K562 (cell line): ENCODE data around the gene CRYBA4. TPM values are rescaled to one million over a fixed set of nuclear protein-coding genes. Genes with fewer than 3 reads are reported as not detected.

Experiments used
- ASH1L ChIP-seq: fragments of 450-650 bp; IDR thresholded peaks from 2 replicates; pipeline ENCODE4 v1.6.1; 2018; ENCODE audit warnings: borderline replicate concordance, mild to moderate bottlenecking, low read depth; ENCODE audit not compliant: partially characterized antibody
- CBX2 ChIP-seq: fragments of 200-600 bp; sonication (generic); IDR thresholded peaks from one replicate; pipeline ENCODE4 v1.6.1; 2012; ENCODE audit warnings: mild to moderate bottlenecking, low read length, inconsistent platforms; ENCODE audit not compliant: insufficient read depth, poor library complexity, severe bottlenecking
- CXXC5 ChIP-seq: fragments of 250-450 bp; sonication (Bioruptor Pico); IDR thresholded peaks from 2 replicates; pipeline ENCODE4 v1.8.0; 2022; ENCODE audit warnings: inconsistent platforms, mild to moderate bottlenecking, moderate library complexity
- FOSL1 ChIP-seq: fragments of 200-800 bp; sonication (Bioruptor generic); conservative IDR thresholded peaks from 2 replicates; pipeline ENCODE4 v1.6.1; 2016; ENCODE audit warnings: missing genetic modification characterization, missing compliant biosample characterization
- HDAC6 ChIP-seq: IDR thresholded peaks from 2 replicates; pipeline ENCODE4 v1.6.1; 2012; ENCODE audit warnings: low read depth, mild to moderate bottlenecking, control low read depth, inconsistent platforms, low read length, moderate library complexity
- KAT8 ChIP-seq: fragments of 450-650 bp; IDR thresholded peaks from 2 replicates; pipeline ENCODE4 v1.6.1; 2016; ENCODE audit warnings: low read depth, mild to moderate bottlenecking
- NFE2 ChIP-seq: IDR thresholded peaks from 2 replicates; pipeline ENCODE4 v1.6.1; 2014; ENCODE audit warnings: antibody characterized with exemption, low read depth
- NFRKB ChIP-seq: fragments of 450-650 bp; IDR thresholded peaks from 2 replicates; pipeline ENCODE4 v1.6.1; 2016; ENCODE audit warnings: low read depth
- POLR3A ChIP-seq: IDR thresholded peaks from 2 replicates; pipeline ENCODE4 v1.6.1; 2011; ENCODE audit warnings: borderline replicate concordance, mild to moderate bottlenecking, moderate library complexity; ENCODE audit not compliant: insufficient read length, insufficient read depth; ENCODE audit errors: extremely low read depth
- RFX5 ChIP-seq: IDR thresholded peaks from 2 replicates; pipeline ENCODE4 v1.6.1; 2011; ENCODE audit warnings: low read depth, mild to moderate bottlenecking, improper control_type of control experiment, low read length
- polyA plus RNA-seq, 8 experiments: library from polyadenylated mRNA; depleted of rRNA in 4 of 8; stranded (reverse) in 5 of 8; unstranded in 3 of 8; fragments of >200 nt; fragmentation: Nextera tagmentation in 2 of 8; fragmentation: Illumina TruSeq in 1 of 8; extraction: Ambion mirVana in 2 of 8; extraction: Trizol in 1 of 8; gene quantifications; 2 replicates each; pipeline versions ENCODE4 v1.2.1 to v1.2.3, GENCODE V29; 2011 to 2014; ENCODE audit warnings: inconsistent platforms in 1 of 8, missing spikeins in 1 of 8
- total RNA-seq, 7 experiments: library from RNA; depleted of rRNA in 6 of 7; stranded (reverse); fragments of >200 nt in 6 of 7; fragmentation: Illumina TruSeq in 2 of 7; extraction: Trizol in 2 of 7; gene quantifications; 2 replicates each; pipeline versions ENCODE4 v1.2.1 to v1.2.3, GENCODE V29; 2011 to 2021; ENCODE audit warnings: low replicate concordance in 1 of 7
- TF ChIP-seq, protein P1 (sequence below): fragments of 250-450 bp; sonication (Bioruptor Pico); IDR thresholded peaks from 2 replicates; pipeline ENCODE4 v1.8.0; 2022; ENCODE audit warnings: inconsistent platforms, mild to moderate bottlenecking, moderate library complexity, borderline replicate concordance
- TF ChIP-seq, protein P2 (sequence below): fragments of 250-450 bp; sonication (Bioruptor Pico); IDR thresholded peaks from 2 replicates; pipeline ENCODE4 v1.8.0; 2021; ENCODE audit warnings: mild to moderate bottlenecking, moderate library complexity

Gene CRYBA4
- total and polyA plus RNA-seq, 9 of the 15 experiments (the other 6 are each of a cell fraction or from before 2014, with no cell fraction given) = 0.59 to 3.3 (median 1.6) TPM

DNA sequence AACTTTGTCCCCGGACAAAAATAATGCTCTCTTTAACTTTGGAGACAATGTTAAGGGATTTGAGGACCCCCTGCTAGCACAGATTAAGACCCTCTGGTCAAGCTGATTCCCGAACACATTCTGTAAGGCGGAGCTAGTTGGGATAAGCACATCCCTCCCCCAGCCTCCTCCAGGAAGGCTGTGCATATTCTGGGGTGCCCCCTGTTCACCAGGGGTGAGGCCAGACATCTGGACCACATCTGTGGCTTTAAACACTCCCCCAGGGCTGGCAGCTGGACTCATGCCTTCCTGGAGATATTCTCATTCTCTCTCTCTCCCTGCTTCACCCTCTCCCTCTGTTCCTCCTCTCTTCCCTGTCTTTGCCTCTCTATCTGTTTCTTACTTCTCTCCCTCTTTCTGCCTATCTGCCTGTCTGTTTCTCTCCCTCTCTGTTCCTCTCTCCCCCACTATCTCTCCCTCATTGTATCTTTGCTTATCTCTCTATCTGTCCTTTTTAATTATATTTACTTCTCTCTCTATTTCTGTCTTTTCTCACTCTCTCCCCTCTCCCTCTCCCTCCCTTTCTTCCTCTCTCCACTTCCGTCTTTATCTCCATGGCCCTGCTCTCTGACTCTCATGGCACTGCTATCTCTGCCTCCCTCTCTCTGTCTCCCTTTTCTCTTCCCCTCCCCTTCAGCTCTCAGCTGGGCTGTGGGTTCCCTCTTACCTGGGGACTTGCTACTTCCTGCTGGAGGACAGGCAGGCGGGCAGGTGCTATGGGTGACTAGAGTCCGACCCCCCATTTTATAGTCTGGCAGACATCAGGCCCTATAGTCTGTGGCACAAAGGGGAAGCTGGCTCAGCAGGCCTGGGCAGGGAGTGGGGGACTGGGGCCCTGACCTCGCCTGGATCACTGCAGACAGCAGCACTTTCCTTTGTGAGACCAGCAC, 4.2 kb upstream of the CRYBA4 start, which contains the start of gene CRYBB1 (continued):
- TF ChIP-seq, protein P1, sequence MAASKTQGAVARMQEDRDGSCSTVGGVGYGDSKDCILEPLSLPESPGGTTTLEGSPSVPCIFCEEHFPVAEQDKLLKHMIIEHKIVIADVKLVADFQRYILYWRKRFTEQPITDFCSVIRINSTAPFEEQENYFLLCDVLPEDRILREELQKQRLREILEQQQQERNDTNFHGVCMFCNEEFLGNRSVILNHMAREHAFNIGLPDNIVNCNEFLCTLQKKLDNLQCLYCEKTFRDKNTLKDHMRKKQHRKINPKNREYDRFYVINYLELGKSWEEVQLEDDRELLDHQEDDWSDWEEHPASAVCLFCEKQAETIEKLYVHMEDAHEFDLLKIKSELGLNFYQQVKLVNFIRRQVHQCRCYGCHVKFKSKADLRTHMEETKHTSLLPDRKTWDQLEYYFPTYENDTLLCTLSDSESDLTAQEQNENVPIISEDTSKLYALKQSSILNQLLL (CRISPR knock-in tag) = no peak
- no peak for TF ChIP-seq CBX2
- TF ChIP-seq, protein P2, sequence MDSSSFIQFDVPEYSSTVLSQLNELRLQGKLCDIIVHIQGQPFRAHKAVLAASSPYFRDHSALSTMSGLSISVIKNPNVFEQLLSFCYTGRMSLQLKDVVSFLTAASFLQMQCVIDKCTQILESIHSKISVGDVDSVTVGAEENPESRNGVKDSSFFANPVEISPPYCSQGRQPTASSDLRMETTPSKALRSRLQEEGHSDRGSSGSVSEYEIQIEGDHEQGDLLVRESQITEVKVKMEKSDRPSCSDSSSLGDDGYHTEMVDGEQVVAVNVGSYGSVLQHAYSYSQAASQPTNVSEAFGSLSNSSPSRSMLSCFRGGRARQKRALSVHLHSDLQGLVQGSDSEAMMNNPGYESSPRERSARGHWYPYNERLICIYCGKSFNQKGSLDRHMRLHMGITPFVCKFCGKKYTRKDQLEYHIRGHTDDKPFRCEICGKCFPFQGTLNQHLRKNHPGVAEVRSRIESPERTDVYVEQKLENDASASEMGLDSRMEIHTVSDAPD (CRISPR knock-in tag) = no peak
- TF ChIP-seq CXXC5 (CRISPR knock-in tag) = peak; percentile 10; the same call in 1 of the 2 replicates
- no peak for TF ChIP-seq RFX5
- TF ChIP-seq ASH1L = peak; percentile 61
- no peak for TF ChIP-seq HDAC6
- TF ChIP-seq KAT8 = no peak
- TF ChIP-seq NFRKB = peak; percentile 80; the same call in 1 of the 2 replicates
- no peak for TF ChIP-seq FOSL1 (tag)
- no peak for TF ChIP-seq POLR3A
- TF ChIP-seq NFE2 = no peak
